ENCODE data around the gene GRHL3. TPM values are rescaled to one million over a fixed set of nuclear protein-coding genes. Genes with fewer than 3 reads are reported as not detected.

The GRHL3 gene
- polyA plus RNA-seq, 3 donors: 0.03 TPM; not detected in 2

GRCh38 chr1:24327486-24327885 lies 8.3 kb downstream of the GRHL3 start:
- peaks cover 0 to 3% of the 10 kb centered on the region in 2 donors for H3K4me1 ChIP-seq (ENCODE audit: control insufficient read depth in 1 of 2, insufficient read depth in 2 of 2, low read length in 2 of 2)
- Mint-ChIP-seq H3K36me3 (peaks cover 0 to 2% of the 10 kb centered on the region in 2 donors), H3K9me3 (peaks cover 0 to 2% (median 0%) of the 10 kb centered on the region in 7 donors), H3K4me1 (peaks cover 5% of the 10 kb centered on the region), H3K27me3 (ENCODE audit: low read depth in 3 of 3) (peaks cover 30 to 50% (median 35%) of the 10 kb centered on the region in 3 donors), H3K4me3 (no peak overlapping the region), H3K27ac (no peak overlapping the region)
- H4K20me1 ChIP-seq (ENCODE audit: insufficient read depth, low read length): no peaks in the 10 kb centered on the region
- H2AFZ ChIP-seq (ENCODE audit: insufficient read depth, low read depth, low read length, poor library complexity, severe bottlenecking): no peak overlapping the region
- H3K36me3 ChIP-seq (replicated peaks in 1 of 2; ENCODE audit: control insufficient read depth in 1 of 2, insufficient read depth in 2 of 2, low read length in 2 of 2): no peaks in the 10 kb centered on the region
- peaks cover 25 to 50% of the 10 kb centered on the region in 2 donors for H3K27me3 ChIP-seq (ENCODE audit: control insufficient read depth in 2 of 2, insufficient read depth in 2 of 2, low read length in 2 of 2)
- TF ChIP-seq CTCF (IDR thresholded peaks at IDR 0.05): no peak
- no peaks in the 10 kb centered on the region for H3K79me2 ChIP-seq (ENCODE audit: insufficient read depth, low read length)
- no peak for DNase-seq
- no peak overlapping the region for H3K4me2 ChIP-seq (replicated peaks; ENCODE audit: extremely low read depth, low read length, poor library complexity, severe bottlenecking)
- H3K4me3 ChIP-seq (replicated peaks in 1 of 3; ENCODE audit: low read depth in 2 of 3, low read length in 3 of 3): no peak overlapping the region
- H3K27ac ChIP-seq (ENCODE audit: low read depth in 1 of 2, low read length in 2 of 2): no peak overlapping the region
- H3K9me3 ChIP-seq (replicated peaks in 1 of 2; ENCODE audit: control insufficient read depth in 1 of 2, insufficient read depth in 1 of 2, low read length in 2 of 2): no peaks in the 10 kb centered on the region
- H3K9ac ChIP-seq (ENCODE audit: insufficient read depth, low read length, poor library complexity, severe bottlenecking): no peak overlapping the region
- intact Hi-C loops (cut with micrococcal nuclease): loop anchor here in 1 of 2 donors (5.0 kb wide), 1 partner anchor 65 kb away; no protein-coding TSS in a partner anchor

GRCh38 chr1:24327891-24328290 lies 8.7 kb downstream of the GRHL3 start:
- H3K27me3 Mint-ChIP-seq (ENCODE audit: low read depth in 3 of 3): peaks cover 26 to 46% (median 31%) of the 10 kb centered on the region in 3 donors
- 100% methylated on average over 2 of the region's 2 CpGs for WGBS (ENCODE audit: insufficient coverage)
- peaks cover 0 to 2% of the 10 kb centered on the region in 2 donors for H3K36me3 Mint-ChIP-seq
- H3K9me3 Mint-ChIP-seq: peaks cover 0 to 2% (median 0%) of the 10 kb centered on the region in 7 donors
- no peak for TF ChIP-seq CTCF (IDR thresholded peaks at IDR 0.05)
- Histone ChIP-seq H3K4me3 (replicated peaks in 1 of 3; ENCODE audit: low read depth in 2 of 3, low read length in 3 of 3) (no peak overlapping the region), H3K4me2 (replicated peaks; ENCODE audit: extremely low read depth, low read length, poor library complexity, severe bottlenecking) (no peak overlapping the region), H3K27me3 (ENCODE audit: control insufficient read depth in 2 of 2, insufficient read depth in 2 of 2, low read length in 2 of 2) (peaks cover 22 to 45% of the 10 kb centered on the region in 2 donors), H3K36me3 (replicated peaks in 1 of 2; ENCODE audit: control insufficient read depth in 1 of 2, insufficient read depth in 2 of 2, low read length in 2 of 2) (no peaks in the 10 kb centered on the region), H3K9ac (ENCODE audit: insufficient read depth, low read length, poor library complexity, severe bottlenecking) (no peak overlapping the region), H3K27ac (ENCODE audit: low read depth in 1 of 2, low read length in 2 of 2) (no peak overlapping the region), H4K20me1 (ENCODE audit: insufficient read depth, low read length) (no peaks in the 10 kb centered on the region), H3K4me1 (ENCODE audit: control insufficient read depth in 1 of 2, insufficient read depth in 2 of 2, low read length in 2 of 2) (no peaks in the 10 kb centered on the region), H3K9me3 (replicated peaks in 1 of 2; ENCODE audit: control insufficient read depth in 1 of 2, insufficient read depth in 1 of 2, low read length in 2 of 2) (no peaks in the 10 kb centered on the region), H3K79me2 (ENCODE audit: insufficient read depth, low read length) (no peaks in the 10 kb centered on the region), H2AFZ (ENCODE audit: insufficient read depth, low read depth, low read length, poor library complexity, severe bottlenecking) (no peak overlapping the region)
- no peak overlapping the region for H3K4me3 Mint-ChIP-seq
- peaks cover under 1% of the 10 kb centered on the region for H3K4me1 Mint-ChIP-seq
- intact Hi-C loops (cut with micrococcal nuclease): loop anchor here in 1 of 2 donors (5.0 kb wide), 1 partner anchor 64 kb away; no protein-coding TSS in a partner anchor
- no peak overlapping the region for H3K27ac Mint-ChIP-seq
- DNase-seq: no peak
